NCI-H2227 treated with DMSO at 0.1 percent for 48 hours (cell line): Measurements from ENCODE around the gene ACTR6.

Experiments
- DNase-seq: peaks from one replicate; lab custom pipeline; 2025; lab: John Stamatoyannopoulos, UW

ACTR6 gene

GRCh38 chr12:100267603-100268281 lies 67.1 kb downstream of the ACTR6 start:
- no peak for DNase-seq

- no peak for DNase-seq
These were observed 68.4 kb downstream of the ACTR6 start for GRCh38 chr12:100268835-100269564.

DNA sequence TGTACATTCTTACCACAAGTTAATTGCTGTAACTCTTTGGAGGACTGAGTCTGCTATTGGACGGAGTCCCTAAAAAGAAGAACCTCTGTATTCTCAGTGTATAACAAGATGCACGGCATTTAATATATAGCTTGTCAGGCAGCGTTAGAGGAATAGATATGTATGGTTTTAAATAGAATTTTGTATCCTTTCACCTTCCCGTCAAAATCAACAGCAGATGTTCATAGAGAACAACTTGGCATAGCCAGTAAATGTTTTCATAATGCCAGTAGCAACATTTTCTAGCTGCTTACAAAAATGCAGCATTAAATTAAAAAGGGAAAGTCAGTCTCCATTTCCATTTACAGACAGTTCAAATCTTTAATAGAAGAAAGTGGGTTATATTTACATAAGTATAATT lies 73.2 kb downstream of the ACTR6 start:
- DNase-seq: no peak
